ENCODE results near the gene RABAC1.

DNA sequence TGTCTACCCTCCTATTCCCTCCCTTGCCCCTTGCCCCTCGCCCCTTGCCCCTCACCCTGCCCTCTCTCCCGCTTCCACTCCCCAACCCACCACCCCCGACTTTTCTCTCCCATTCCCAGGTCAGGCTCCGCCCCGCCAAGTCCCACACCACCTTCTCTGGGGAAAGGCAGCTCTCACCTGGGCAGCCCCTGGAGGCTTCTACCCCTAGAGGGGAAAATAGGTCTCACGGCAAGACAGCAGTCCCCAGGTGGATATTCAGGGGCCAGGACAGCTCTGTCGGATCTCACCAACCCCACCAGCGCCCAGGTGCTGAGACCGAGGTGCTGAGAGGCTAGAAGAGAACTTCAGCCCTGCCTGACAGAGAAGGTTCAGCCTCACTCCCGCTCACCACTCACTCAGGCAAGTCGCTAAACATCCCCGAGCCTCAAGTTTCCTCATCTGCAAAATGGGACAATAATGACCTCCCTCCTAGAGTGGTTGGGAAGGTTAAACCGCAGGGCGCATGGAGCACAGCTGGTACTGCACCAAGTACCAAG, 29.5 kb downstream of the RABAC1 start:
- no peak for TF ChIP-seq ZFP3 (CRISPR knock-in tag; IDR thresholded peaks at IDR 0.05)
- TF ChIP-seq ZNF565 (CRISPR knock-in tag; conservative IDR thresholded peaks at IDR 0.05; ENCODE audit: low read depth) = no peak
- TF ChIP-seq, protein P1, sequence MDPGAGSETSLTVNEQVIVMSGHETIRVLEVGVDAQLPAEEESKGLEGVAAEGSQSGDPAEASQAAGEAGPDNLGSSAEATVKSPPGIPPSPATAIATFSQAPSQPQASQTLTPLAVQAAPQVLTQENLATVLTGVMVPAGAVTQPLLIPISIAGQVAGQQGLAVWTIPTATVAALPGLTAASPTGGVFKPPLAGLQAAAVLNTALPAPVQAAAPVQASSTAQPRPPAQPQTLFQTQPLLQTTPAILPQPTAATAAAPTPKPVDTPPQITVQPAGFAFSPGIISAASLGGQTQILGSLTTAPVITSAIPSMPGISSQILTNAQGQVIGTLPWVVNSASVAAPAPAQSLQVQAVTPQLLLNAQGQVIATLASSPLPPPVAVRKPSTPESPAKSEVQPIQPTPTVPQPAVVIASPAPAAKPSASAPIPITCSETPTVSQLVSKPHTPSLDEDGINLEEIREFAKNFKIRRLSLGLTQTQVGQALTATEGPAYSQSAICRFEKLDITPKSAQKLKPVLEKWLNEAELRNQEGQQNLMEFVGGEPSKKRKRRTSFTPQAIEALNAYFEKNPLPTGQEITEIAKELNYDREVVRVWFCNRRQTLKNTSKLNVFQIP (CRISPR knock-in tag; IDR thresholded peaks at IDR 0.05; ENCODE audit: borderline replicate concordance, low read depth) = no peak

Data from SK-N-SH treated with all-trans-retinoic acid at 6 μM for 48 hours (cell line).